NT2/D1 (cell line): Measurements from ENCODE around the gene DSCAML1.

Experiments used
- SUZ12 ChIP-seq: IDR thresholded peaks from 2 replicates; pipeline ENCODE4 v1.6.1; 2011; ENCODE audit not compliant: insufficient read length, insufficient read depth; ENCODE audit errors: extremely low read depth
- YY1 ChIP-seq: IDR thresholded peaks from 2 replicates; pipeline ENCODE4 v1.6.1; 2011; ENCODE audit not compliant: insufficient read length, insufficient read depth
- ZNF274 ChIP-seq: IDR thresholded peaks from 2 replicates; pipeline ENCODE4 v1.6.1; 2011; ENCODE audit warnings: mild to moderate bottlenecking, low read depth, low read length

GRCh38 chr11:117453886-117454563 is 343.0 kb downstream of the DSCAML1 start:
- TF ChIP-seq YY1 (no peak), ZNF274 (no peak), SUZ12 (no peak)
